Measurements from ENCODE around the gene SCGN. TPM values are rescaled to one million over a fixed set of nuclear protein-coding genes. Genes with fewer than 3 reads are reported as not detected.

SCGN gene
- total and polyA plus RNA-seq, 2 of the 13 experiments (the other 11 are each of a cell fraction or from before 2014, with no cell fraction given), result 2.9 to 29.0 TPM

GRCh38 chr6:25645916-25646315 is 6.1 kb upstream of the SCGN start (continued):
- peak; percentile 77 for TF ChIP-seq PAXIP1 (CRISPR knock-in tag; conservative IDR thresholded peaks at IDR 0.05)
- no peak for TF ChIP-seq E2F5 (CRISPR knock-in tag; conservative IDR thresholded peaks at IDR 0.05)
- TF ChIP-seq, protein P1, sequence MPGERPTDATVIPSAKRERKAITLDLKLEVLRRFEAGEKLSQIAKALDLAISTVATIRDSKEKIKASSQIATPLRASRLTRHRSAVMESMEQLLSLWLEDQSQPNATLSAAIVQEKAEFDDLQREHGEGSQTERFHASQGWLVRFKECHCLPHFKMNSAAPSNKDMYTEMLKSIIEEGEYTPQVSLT (CRISPR knock-in tag; IDR thresholded peaks at IDR 0.05; ENCODE audit: borderline replicate concordance, low read depth), result no peak
- no peak for TF ChIP-seq MLXIP (CRISPR knock-in tag; IDR thresholded peaks at IDR 0.05; ENCODE audit: borderline replicate concordance)
- no peak for TF ChIP-seq ZNF816 (CRISPR knock-in tag; IDR thresholded peaks at IDR 0.05; ENCODE audit: borderline replicate concordance)
- peak; percentile 38; the same call in 1 of the 2 replicates for TF ChIP-seq ISL2 (CRISPR knock-in tag; IDR thresholded peaks at IDR 0.05)
- peak; percentile 78 for TF ChIP-seq BCL6 (CRISPR knock-in tag; IDR thresholded peaks at IDR 0.05)
- TF ChIP-seq ZNF124 (CRISPR knock-in tag; IDR thresholded peaks at IDR 0.05), result 0 out of 2 replicates have a peak, but pooled peaks have one; percentile 45
- TF ChIP-seq TEAD3 (CRISPR knock-in tag; optimal IDR thresholded peaks at IDR 0.05; ENCODE audit: borderline replicate concordance), result peak; percentile 67
- peak; percentile 45; the same call in 1 of the 2 replicates for TF ChIP-seq RARA (CRISPR knock-in tag; IDR thresholded peaks at IDR 0.05)
- 0 out of 2 replicates have a peak, but pooled peaks have one; percentile 11 for TF ChIP-seq THAP11 (CRISPR knock-in tag; IDR thresholded peaks at IDR 0.05)
- peak in 1 of 2 experiments; percentile 57; a peak in 1 of 4 replicates for TF ChIP-seq KLF16 (CRISPR knock-in tag; IDR thresholded peaks at IDR 0.05)
- TF ChIP-seq HMG20A (CRISPR knock-in tag; IDR thresholded peaks at IDR 0.05; ENCODE audit: borderline replicate concordance), result peak; percentile 47; the same call in 1 of the 2 replicates
- TF ChIP-seq ETV6 (CRISPR knock-in tag; conservative IDR thresholded peaks at IDR 0.05), result no peak
- TF ChIP-seq, protein P2, sequence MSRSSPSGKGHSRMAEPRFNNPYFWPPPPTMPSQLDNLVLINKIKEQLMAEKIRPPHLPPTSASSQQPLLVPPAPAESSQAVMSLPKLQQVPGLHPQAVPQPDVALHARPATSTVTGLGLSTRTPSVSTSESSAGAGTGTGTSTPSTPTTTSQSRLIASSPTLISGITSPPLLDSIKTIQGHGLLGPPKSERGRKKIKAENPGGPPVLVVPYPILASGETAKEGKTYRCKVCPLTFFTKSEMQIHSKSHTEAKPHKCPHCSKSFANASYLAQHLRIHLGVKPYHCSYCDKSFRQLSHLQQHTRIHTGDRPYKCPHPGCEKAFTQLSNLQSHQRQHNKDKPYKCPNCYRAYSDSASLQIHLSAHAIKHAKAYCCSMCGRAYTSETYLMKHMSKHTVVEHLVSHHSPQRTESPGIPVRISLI (CRISPR knock-in tag; IDR thresholded peaks at IDR 0.05; ENCODE audit: borderline replicate concordance), result peak; percentile 57; the same call in 1 of the 2 replicates
- no peak for TF ChIP-seq ZNF577 (CRISPR knock-in tag; IDR thresholded peaks at IDR 0.05; ENCODE audit: borderline replicate concordance, low read depth)
- peak; percentile 88 for TF ChIP-seq MIER2 (CRISPR knock-in tag; IDR thresholded peaks at IDR 0.05)
- TF ChIP-seq ZXDC (CRISPR knock-in tag; IDR thresholded peaks at IDR 0.05), result no peak
